Sigmoid colon (tissue), 7 donors: ENCODE measurements around the gene CFAP97D2. TPM values are rescaled to one million over a fixed set of nuclear protein-coding genes. Genes with fewer than 3 reads are reported as not detected.

Experiments
- DNase-seq: peaks from one replicate; pipeline ENCODE4 v3.0.0-alpha.2; 2019
- H3K27ac ChIP-seq, 4 donors: fragments of 200-600 bp; sonication (generic); one replicate each; pipeline ENCODE4 v1.5.1; 2016 to 2019; ENCODE audit warnings: mild to moderate bottlenecking in 1 of 4
- H3K27me3 ChIP-seq, 3 donors: fragments of 200-600 bp; sonication (generic); one replicate each; pipeline ENCODE4 v1.5.1; 2019; ENCODE audit warnings: mild to moderate bottlenecking in 1 of 3
- H3K36me3 ChIP-seq, 4 donors: fragments of 200-600 bp; sonication (generic); one replicate each; pipeline ENCODE4 v1.5.1; 2016 to 2019
- H3K4me1 ChIP-seq, 4 donors: fragments of 200-600 bp; sonication (generic); one replicate each; pipeline ENCODE4 v1.5.1; 2017 to 2019
- H3K4me3 ChIP-seq, 4 donors: fragments of 200-600 bp; sonication (generic); one replicate each; pipeline ENCODE4 v1.5.1; 2017 to 2019; ENCODE audit warnings: mild to moderate bottlenecking in 2 of 4, moderate library complexity in 1 of 4
- H3K9me3 ChIP-seq, 4 donors: fragments of 200-600 bp in 3 of 4; sonication (generic) in 3 of 4; one replicate each; pipeline versions ENCODE4 v1.5.1 to v1.6.1; 2013 to 2019
- CTCF ChIP-seq, 4 experiments: fragments of 450-650 bp in 3 of 4; fragments of 200-600 bp in 1 of 4; IDR thresholded peaks; one replicate each; pipeline ENCODE4 v1.5.1; 2016 to 2019; ENCODE audit warnings: antibody characterized with exemption in 4 of 4, mild to moderate bottlenecking in 3 of 4, moderate library complexity in 2 of 4
- EP300 ChIP-seq, 4 donors: sonication (generic); formaldehyde crosslinking; IDR thresholded peaks; one replicate each; pipeline ENCODE4 v1.6.1; 2017; ENCODE audit warnings: antibody characterized with exemption in 4 of 4
- POLR2A ChIP-seq, 2 donors: fragments of 450-650 bp; IDR thresholded peaks; one replicate each; pipeline ENCODE4 v1.6.1; 2016; ENCODE audit warnings: antibody characterized with exemption in 2 of 2, mild to moderate bottlenecking in 2 of 2, moderate library complexity in 2 of 2
- POLR2AphosphoS5 ChIP-seq, 4 donors: sonication (generic); formaldehyde crosslinking; IDR thresholded peaks; one replicate each; pipeline ENCODE4 v1.6.1; 2017; ENCODE audit warnings: antibody characterized with exemption in 4 of 4
- WGBS, 2 donors: extraction: QIAGEN DNeasy Blood & Tissue Kit; methylation state at CpG; one replicate each; pipeline ENCODE4 v1.1.7; 2013; 5-methylcytosine and 5-hydroxymethylcytosine counted together
- intact Hi-C: fragments of 100-400 bp; cut with DNase I; formaldehyde crosslinking; loops from one replicate; pipeline ENCODE4 v1.15.1; 2023
- polyA plus RNA-seq, 3 donors: library from polyadenylated mRNA; stranded (reverse); fragments of 200-250 nt; gene quantifications; one replicate each; pipeline ENCODE4 v1.2.3, GENCODE V29; 2013
- small RNA-seq, 3 donors: library from RNA; depleted of rRNA; stranded (forward); fragments of <200 nt; gene quantifications; one replicate each; pipeline ENCODE3, GENCODE V24; 2016
- total RNA-seq, 4 donors: library from RNA; depleted of rRNA; stranded (reverse); fragments of >200 nt; gene quantifications; one replicate each; pipeline ENCODE4 v1.1.0, GENCODE V29; 2016
- donor health status: healthy with polysubstance abuse.
- donor health status: Bipolar disorder and iron deficiency.
- donor health status: healthy.

The CFAP97D2 gene
- total and polyA plus RNA-seq, 7 donors, result 0.04 TPM; not detected in 6

DNA sequence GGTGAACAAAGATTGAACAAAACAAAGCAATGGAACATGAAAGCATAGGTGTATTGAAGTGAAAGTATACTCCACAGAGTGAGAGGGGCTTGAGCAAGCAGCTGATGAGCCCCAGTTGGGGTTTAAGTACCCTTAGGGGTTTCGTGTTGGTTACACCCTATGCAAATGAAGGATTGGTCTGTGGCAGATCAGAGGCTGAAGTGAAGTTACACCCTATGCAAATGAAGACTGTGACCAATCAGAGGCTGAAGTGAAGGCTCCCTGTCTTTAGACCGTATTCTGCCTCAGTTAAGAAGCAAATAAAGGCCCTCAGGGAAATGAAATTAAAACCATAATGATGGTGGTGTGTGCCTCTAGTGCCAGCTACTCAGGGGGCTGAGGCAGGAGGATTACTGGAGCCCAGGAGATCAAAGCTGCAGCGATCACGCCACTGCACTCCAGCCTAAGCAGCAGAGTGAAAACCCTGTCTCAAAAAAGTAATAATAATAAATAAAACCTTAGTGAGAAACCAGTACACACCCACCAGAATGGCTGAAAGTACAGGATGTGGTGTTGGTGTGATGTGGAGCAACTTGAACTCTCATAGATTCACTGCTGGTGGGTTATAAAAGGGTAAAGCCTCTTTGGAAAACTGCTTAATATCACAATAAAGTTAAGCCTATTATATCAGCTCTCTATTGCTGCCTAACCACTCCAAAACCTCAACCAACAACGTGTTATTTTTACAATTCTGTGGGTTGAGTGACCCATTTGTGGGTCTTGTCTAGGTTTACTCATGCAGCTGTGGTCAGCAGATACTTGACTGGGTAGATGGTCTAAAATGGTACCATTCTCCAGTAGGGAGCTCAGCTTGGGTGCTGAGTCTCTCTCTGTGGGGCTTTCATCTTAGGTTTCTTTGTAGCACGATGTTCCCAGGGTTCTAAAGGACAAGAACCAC lies 89.6 kb downstream of the CFAP97D2 start:
- 86 to 91% methylated on average over 6 of the region's 6 CpGs for WGBS, 2 donors
- H3K9me3 ChIP-seq, result no peaks in the 10 kb centered on the region
- peaks cover 7 to 90% (median 53%) of the 10 kb centered on the region in 4 donors for H3K36me3 ChIP-seq
- H3K27me3 ChIP-seq, result no peaks in the 10 kb centered on the region
- no peak overlapping the region for H3K27ac ChIP-seq
- H3K4me3 ChIP-seq, result no peak overlapping the region
- TF ChIP-seq EP300 (IDR thresholded peaks at IDR 0.05) (no peak), POLR2AphosphoS5 (IDR thresholded peaks at IDR 0.05) (no peak), CTCF (IDR thresholded peaks at IDR 0.05) (no peak), POLR2A (IDR thresholded peaks at IDR 0.05) (no peak)
- intact Hi-C loops, result no loop called here
- H3K4me1 ChIP-seq, result no peaks in the 10 kb centered on the region
- no peak for DNase-seq

DNA sequence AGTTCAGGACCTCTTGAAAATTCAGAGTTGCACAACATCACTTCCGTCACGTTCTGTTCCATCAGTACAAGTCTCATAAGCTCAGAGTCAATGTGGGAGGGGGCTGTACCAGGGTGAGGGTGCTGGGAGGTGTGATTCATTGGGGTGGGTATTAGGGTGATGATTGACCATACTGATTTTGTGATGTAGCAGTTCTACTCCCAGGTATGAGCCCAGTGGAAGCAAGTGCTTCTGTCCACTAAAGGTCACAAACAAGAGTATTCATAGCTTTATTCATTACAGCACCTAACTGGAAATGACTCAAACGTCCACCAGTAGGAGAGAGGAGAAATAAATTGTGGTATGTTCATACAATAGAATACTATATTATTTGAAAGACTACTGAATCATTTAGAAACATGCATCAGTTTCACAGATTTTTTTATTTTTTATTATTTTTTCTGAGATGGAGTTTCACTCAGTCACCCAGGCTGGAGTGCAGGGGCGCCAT lies 90.3 kb downstream of the CFAP97D2 start:
- Histone ChIP-seq H3K4me3 (no peak overlapping the region), H3K4me1 (no peaks in the 10 kb centered on the region), H3K27me3 (no peaks in the 10 kb centered on the region), H3K27ac (no peak overlapping the region), H3K9me3 (no peaks in the 10 kb centered on the region), H3K36me3 (peaks cover 5 to 87% (median 50%) of the 10 kb centered on the region in 4 donors)
- TF ChIP-seq CTCF (IDR thresholded peaks at IDR 0.05) (no peak), POLR2AphosphoS5 (IDR thresholded peaks at IDR 0.05) (no peak), EP300 (IDR thresholded peaks at IDR 0.05) (no peak), POLR2A (IDR thresholded peaks at IDR 0.05) (no peak)
- DNase-seq, result no peak
- WGBS, 2 donors, result 86 to 91% methylated on average over 4 of the region's 4 CpGs
- intact Hi-C loops, result no loop called here

Small RNA genes within 50 kb of the gene (small RNA-seq; reads per million reads assigned to genes)
- 0 reads per million in 3 donors for gene MIR548AR

Other genes starting within 250 kb of the CFAP97D2 start
- gene C13orf46, start 205.2 kb upstream of the CFAP97D2 start, total RNA-seq, result 10 to 100 TPM in 1 of 4 donors, under 1 TPM in 2, not detected in 1; 0.71 to 11.9 (median 0.81) TPM
- gene C13orf46, start 205.2 kb upstream of the CFAP97D2 start, polyA plus RNA-seq, result 1 to 10 TPM in 1 of 3 donors, under 1 TPM in 1, not detected in 1; 0.23 to 1.2 TPM
- 10 to 100 TPM; 15.0 to 22.4 (median 17.8) TPM for gene RASA3, start 46.6 kb upstream of the CFAP97D2 start, total RNA-seq
- gene RASA3, start 46.6 kb upstream of the CFAP97D2 start, polyA plus RNA-seq, result 10 to 100 TPM in 1 of 3 donors, 1 to 10 TPM in 2; 4.2 to 16.9 (median 5.4) TPM
- gene CDC16, start 55.6 kb downstream of the CFAP97D2 start, total RNA-seq, result 10 to 100 TPM; 33.1 to 76.2 (median 44.2) TPM
- gene CDC16, start 55.6 kb downstream of the CFAP97D2 start, polyA plus RNA-seq, result 10 to 100 TPM; 31.4 to 39.4 (median 33.6) TPM
- 10 to 100 TPM; 32.4 to 65.9 (median 43.2) TPM for gene UPF3A, start 102.3 kb downstream of the CFAP97D2 start, total RNA-seq
- gene UPF3A, start 102.3 kb downstream of the CFAP97D2 start, polyA plus RNA-seq, result 10 to 100 TPM; 25.7 to 44.4 (median 41.0) TPM
- 10 to 100 TPM in 3 of 4 donors, 1 to 10 TPM in 1; 9.4 to 15.9 (median 13.1) TPM for gene CHAMP1, start 135.2 kb downstream of the CFAP97D2 start, total RNA-seq
- 1 to 10 TPM; 6.5 to 9.6 (median 7.3) TPM for gene CHAMP1, start 135.2 kb downstream of the CFAP97D2 start, polyA plus RNA-seq